GM21723 (cell line): ENCODE data around the gene SMPD2.

Experiments used
- ATAC-seq: cut with Tn5 transposase; IDR thresholded peaks from one replicate; pipeline ENCODE4 v1.9.1; 2021; ENCODE audit warnings: mild to moderate bottlenecking, moderate library complexity; ENCODE audit not compliant: unreplicated experiment

The SMPD2 gene

DNA sequence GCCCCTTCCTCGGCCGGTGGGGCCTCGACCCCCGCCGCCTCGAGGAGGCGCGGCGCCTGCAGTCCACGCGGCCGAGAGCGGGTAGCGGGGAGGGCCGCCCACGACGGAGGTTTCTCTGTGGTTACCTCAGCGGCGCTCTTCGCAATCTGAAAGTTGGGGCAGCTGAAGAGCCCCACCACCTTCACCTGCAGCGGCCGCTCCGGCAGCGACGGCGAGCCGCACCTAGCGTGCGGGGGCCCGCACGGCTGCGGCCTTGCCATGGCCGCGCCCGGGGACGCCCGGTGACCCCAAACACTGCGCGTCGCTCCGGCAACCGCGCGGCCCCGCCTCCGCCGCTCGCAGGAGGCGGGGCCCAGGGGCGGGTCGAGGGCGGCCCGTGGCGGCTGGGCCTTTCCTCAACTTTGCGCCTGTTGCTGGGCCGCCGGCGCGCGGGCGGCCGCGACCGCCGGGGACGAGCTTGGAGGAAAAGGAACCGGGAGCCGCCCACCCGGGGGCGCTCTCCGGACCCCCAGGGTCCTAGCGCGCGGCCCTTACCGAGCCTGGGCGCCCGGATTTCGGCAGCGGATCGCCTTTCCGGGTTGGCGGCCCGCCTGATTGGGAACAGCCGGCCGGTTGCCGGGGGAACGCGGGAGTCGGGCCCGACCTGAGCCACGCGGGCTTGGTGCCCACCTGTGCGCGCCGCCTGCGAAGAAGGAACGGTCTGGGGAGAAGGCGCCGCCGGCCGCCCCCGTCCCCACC is at the start of gene SMPD2, which contains the start of gene PPIL6:
TSS of gene SMPD2 (plus strand) at position 394 of the 738 bp plus-strand sequence. CDS start 398 bp downstream, outside the sequence.
TSS of gene PPIL6 (minus strand) at position 298 of the 738 bp plus-strand sequence. CDS start at position 260, 38 bp downstream.
- ATAC-seq, result peak; percentile 93

- ATAC-seq, result no peak
Observed at GRCh38 chr6:109393157-109393885, 47.2 kb upstream of the SMPD2 start.

DNA sequence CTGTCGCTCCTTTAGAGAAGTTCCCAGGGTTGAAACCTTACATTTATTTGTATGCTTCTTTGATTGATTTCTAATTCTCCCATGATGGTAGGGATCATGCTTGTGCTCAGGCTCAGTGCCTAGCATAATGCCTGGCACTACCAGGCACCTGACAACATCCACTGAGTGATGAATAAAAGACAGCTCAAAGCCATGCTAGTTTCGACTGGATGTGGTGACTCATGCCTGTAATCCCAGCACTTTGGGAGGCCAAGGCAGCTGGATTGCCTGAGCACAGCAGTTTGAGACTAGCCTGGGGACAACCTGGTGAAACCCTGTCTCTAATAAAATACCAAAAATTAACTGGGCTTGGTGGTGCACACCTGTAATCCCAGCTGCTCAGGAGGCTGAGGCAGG is 46.6 kb upstream of the SMPD2 start:
- ATAC-seq, result no peak

DNA sequence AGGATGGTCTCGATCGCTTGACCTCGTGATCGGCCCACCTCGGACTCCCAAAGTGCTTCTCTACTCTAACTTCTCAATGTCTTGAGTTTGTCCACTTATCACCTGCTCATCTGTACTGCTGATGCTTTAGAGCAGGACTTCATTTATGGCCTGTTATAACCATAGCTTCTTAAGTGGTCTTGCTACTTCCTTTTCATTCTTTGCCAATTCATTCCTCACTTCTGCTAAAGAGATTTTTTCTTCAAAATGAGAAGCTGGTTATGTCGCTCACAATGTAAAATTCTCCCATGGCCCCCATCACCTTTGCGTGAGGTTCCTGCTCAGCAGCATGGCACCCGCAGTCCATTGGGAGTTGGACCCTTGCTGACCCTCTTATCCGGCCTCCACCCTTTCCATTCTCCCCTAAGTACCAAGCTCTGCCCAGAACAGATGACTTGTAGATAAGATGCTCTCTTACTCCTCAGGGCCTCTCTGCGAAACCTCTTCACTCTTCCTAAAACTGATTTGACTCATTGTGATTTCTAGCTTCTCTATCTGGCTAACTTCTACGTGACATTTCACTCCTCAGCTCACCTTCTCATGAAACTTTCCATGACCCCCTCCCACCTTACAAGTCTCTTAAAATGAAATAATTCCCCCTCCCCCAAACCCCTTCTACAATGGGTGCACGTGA is 44.3 kb upstream of the SMPD2 start:
- no peak for ATAC-seq

GRCh38 chr6:109397020-109397419 is 43.5 kb upstream of the SMPD2 start:
- ATAC-seq, result no peak

GRCh38 chr6:109406196-109406595 is 34.3 kb upstream of the SMPD2 start:
- ATAC-seq, result no peak

DNA sequence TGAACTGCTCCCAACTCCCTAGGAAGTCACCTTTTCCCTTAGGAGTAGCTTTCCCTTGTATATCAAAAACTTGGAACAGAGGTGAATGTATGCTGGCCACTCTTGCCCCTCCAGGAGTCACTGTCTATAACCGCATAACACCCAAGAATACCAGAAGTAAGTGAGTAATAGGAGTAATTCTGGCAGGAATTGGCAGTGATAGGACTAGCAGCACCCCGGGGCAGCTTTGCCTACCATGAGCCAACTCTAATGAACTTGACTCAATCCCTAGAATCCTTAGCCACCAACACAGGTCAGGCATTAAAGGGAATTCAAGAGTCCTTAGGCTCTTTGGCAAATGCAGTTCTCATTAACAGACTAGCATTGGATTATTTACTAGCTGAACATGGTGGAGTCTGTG is 29.5 kb upstream of the SMPD2 start:
- no peak for ATAC-seq

- ATAC-seq, result no peak
Observed at GRCh38 chr6:109417646-109418045, 22.9 kb upstream of the SMPD2 start.

DNA sequence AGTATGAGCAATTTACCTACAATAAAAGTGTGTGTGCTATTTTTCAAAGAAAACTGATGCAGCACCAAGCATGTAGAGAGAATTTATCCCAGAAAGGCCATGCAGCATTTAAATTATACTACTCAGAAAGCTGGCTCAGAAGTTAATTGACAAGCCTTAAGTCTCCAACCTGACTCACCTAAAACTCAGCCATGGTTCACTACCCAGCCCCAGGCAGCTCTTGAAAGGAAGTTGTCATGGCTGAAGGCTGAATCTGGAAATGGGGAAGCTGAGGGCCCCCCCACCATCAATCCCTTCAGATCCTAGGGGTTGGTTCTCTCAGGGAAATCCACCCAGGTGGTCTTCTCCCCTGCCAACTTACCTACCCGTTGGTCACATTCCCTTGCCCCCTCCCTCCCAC is 19.8 kb upstream of the SMPD2 start:
- no peak for ATAC-seq

DNA sequence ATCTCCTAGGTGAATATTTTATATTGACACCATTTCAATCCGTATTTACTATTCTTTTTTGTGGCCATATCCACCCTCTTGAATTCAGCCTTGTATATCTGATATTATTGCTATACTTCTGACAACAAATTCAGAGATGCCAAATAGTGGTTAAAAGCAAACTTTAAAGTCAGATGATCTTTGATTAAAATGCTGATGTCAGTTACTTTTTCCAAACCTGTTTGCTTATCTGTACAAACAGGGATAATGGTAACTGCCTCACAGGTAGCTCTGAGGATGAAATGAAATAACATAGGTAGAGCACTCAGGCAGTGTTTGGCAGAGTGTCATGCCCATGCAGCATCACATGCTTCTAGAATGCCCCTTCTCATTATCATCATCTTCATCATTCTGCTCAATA is 19.3 kb upstream of the SMPD2 start:
- ATAC-seq, result no peak

DNA sequence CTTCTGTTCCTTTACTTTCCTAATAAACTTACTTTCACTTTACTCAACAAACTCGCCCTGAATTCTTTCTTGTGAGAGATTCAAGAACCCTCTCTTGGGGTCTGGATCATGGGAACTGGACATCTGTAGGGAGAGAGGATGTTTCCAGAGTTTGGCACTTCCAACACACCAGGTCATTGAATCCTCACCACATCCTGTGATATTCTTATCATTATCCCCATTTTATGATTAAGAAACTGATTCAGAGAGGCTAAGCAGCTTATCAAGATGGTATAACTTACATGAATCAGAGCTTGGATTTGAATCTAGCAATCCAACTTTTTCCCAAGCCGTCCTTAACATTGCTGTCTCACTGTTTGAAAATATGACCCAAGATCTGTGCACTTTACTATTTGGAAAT is 15.6 kb upstream of the SMPD2 start:
- no peak for ATAC-seq

DNA sequence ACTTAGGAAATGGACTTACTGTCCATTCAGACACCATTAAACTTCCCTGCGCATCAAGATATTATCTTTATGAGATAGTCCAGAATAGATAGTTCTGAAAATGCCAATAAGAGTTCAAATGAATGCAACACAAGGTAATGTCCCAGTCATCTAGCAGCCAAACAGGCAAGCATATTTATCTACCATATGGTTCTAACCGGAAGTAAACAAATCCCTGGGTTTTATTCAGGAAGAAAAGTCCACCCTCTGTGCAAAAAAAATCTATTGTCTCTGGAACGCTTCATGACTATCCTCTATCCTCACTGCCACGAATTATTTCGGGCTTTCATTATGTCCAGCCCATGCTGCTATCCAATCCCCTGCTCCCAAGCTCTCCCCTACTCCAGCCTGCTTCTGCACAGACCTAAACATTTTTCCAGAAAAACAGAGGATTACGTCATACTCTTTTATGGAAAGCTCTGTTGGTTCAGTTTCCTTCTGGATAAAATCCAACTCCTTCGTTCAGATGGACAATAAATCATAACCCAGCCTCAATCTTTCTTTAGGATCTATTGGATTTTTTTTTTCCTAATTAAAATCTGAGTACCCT is 11.5 kb upstream of the SMPD2 start:
- ATAC-seq, result no peak

DNA sequence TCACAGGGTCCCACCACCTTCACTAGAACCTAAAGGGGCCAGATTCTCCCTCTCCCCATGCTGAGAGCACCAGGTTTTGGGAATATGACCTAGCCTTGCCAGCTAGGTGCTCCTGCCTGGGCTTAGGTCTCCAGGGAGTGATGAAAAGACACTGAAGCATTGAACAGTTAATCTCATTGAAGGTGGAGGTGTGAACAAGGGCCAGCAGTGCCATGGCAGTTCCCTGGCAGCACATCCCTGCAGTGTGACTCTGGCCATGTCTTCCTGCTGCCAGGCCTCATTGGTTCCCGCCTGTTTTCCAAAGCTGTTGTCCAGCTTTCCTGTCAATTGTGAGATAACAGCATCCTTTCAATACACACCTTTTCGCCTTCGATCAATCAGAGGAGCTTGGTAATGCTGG is 11.0 kb upstream of the SMPD2 start:
- ATAC-seq, result no peak

DNA sequence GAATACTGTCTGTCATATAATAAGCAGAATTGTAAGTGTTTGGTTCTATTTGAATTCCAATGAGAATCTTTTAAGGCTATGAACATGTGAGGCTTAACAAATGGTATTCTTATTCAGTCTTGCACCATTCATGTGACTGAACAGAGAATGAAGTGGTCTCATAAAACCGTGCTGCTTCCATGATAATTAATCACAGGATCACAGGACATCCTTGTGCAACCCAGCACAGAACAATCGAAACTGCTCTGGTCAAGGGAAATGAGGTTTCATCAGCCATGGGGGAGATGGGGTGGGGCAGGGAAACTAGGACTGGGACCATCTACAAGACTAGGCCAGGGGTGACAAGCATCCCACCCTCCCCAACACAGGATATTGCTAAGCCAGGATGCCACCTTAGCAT is 6.1 kb upstream of the SMPD2 start:
- ATAC-seq, result no peak

DNA sequence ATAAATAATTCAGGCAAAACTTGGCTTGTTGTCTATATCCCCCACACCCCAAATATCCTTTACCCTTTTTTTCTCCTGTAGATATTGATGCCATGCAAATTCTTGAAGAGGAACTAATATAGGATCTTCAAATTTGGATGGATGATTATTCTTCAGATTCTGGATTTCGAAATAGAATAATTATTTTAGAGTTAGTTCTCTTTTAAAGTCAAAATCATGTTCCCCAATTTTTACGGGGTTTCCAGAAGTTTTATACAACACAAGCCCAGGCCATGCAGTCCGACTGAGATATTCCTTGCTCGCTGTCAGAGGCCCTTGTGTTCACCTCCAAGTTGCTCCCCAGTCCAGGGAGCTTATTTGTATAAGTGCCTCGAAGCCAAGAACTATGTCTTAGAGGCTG is 4.5 kb upstream of the SMPD2 start:
- no peak for ATAC-seq

- ATAC-seq, result peak; percentile 11
Observed at GRCh38 chr6:109441069-109441816, 719 bp downstream of the SMPD2 start.

GRCh38 chr6:109442393-109442924 is 1.9 kb downstream of the SMPD2 start:
- no peak for ATAC-seq

- ATAC-seq, result no peak
Observed at GRCh38 chr6:109443425-109443950, 3.0 kb downstream of the SMPD2 start.

GRCh38 chr6:109445382-109445781 is 4.9 kb downstream of the SMPD2 start:
- no peak for ATAC-seq

- no peak for ATAC-seq
Observed at GRCh38 chr6:109446072-109446471, 5.5 kb downstream of the SMPD2 start.
